HCT116 (cell line): ENCODE results near the gene FAM81A. TPM values are rescaled to one million over a fixed set of nuclear protein-coding genes. Genes with fewer than 3 reads are reported as not detected.
"Not testable (repeated sequence)": the region's sequence is repeated elsewhere in the genome, so short reads cannot be mapped to it uniquely, and the experiment has no call there.

ENCODE experiments used
- ATAC-seq: fragments of 200-7000 bp; cut with Tn5 transposase; 2 replicates; pipeline ENCODE4 v1.9.1; 2020; ENCODE audit warnings: mild to moderate bottlenecking, moderate library complexity
- BruUV-seq: library from RNA; stranded (reverse); fragments of 400-500 nt; replicated peaks from 2 replicates; lab custom pipeline; 2021; lab: Mats Ljungman, UMichigan
- CTCF ChIA-PET: fragments of 300-600 bp; sonication (Branson Sonifier 250); formaldehyde crosslinking; loops from one replicate; lab custom pipeline; 2021; ENCODE audit warnings: antibody characterized with exemption; lab: Charles Lee
- POLR2A ChIA-PET: fragments of 300-600, 350-600 bp; sonication (Branson Sonifier 250); formaldehyde crosslinking; loops from one replicate; lab custom pipeline; 2021; ENCODE audit warnings: antibody characterized with exemption; lab: Charles Lee
- RAD21 ChIA-PET, 2 experiments: fragments of 300-600 bp; sonication (Branson Sonifier 250); formaldehyde crosslinking; loops; one replicate each; lab custom pipeline; 2023; ENCODE audit warnings: low total read pairs in 2 of 2; ENCODE audit not compliant: uncharacterized antibody in 2 of 2, unreplicated experiment in 2 of 2, low non-redundant PET in 1 of 2; lab: Charles Lee
- DNase-seq: peaks from one replicate; pipeline ENCODE4 v3.0.0-alpha.2; 2010; ENCODE audit warnings: low read depth, low spot score
- H2AFZ ChIP-seq: fragments of 200-600 bp; shearing (Covaris generic), sonication (generic); 2 replicates; pipeline ENCODE4 v1.6.1; 2017; ENCODE audit warnings: low read depth, mixed run types, mixed read lengths, antibody characterized with exemption, low read length; ENCODE audit not compliant: poor library complexity, severe bottlenecking
- H3K27ac ChIP-seq: 2 replicates; pipeline ENCODE4 v1.5.1; 2012; ENCODE audit warnings: low read depth, low read length
- H3K27me3 ChIP-seq: fragments of 200-600 bp; sonication (generic); 2 replicates; pipeline ENCODE4 v1.6.1; 2016; ENCODE audit warnings: mixed run types, low read length, mixed read lengths; ENCODE audit not compliant: insufficient read depth
- H3K36me3 ChIP-seq, 2 experiments: fragments of 200-500 bp in 1 of 2; fragments of 200-600 bp in 1 of 2; sonication (Bioruptor generic) in 1 of 2; sonication (generic) in 1 of 2; 2 replicates each; pipeline versions ENCODE4 v1.5.1 to v1.6.1; 2014 to 2016; ENCODE audit warnings: low read length in 2 of 2, inconsistent platforms in 1 of 2, mixed read lengths in 1 of 2, mixed run types in 1 of 2; ENCODE audit not compliant: insufficient read depth in 2 of 2, control insufficient read depth in 1 of 2
- H3K4me1 ChIP-seq, 2 experiments: fragments of 200-600 bp in 1 of 2; sonication (generic) in 1 of 2; 2 replicates each; pipeline versions ENCODE4 v1.5.1 to v1.6.1; 2012 to 2017; ENCODE audit warnings: low read length in 2 of 2, inconsistent platforms in 1 of 2, mild to moderate bottlenecking in 1 of 2, mixed read lengths in 1 of 2, mixed run types in 1 of 2, moderate library complexity in 1 of 2; ENCODE audit not compliant: insufficient read depth in 2 of 2, control insufficient read depth in 1 of 2
- H3K4me2 ChIP-seq: fragments of 200-600 bp; sonication (generic); 2 replicates; pipeline ENCODE4 v1.6.1; 2017; ENCODE audit warnings: mixed run types, low read length, mixed read lengths
- H3K4me3 ChIP-seq, 2 experiments: fragments of 200-600 bp in 1 of 2; sonication (generic) in 1 of 2; replicated peaks in 1 of 2; 2 replicates each; pipeline ENCODE4 v1.5.1; 2011 to 2016; ENCODE audit warnings: low read length in 2 of 2, control low read depth in 1 of 2, low read depth in 1 of 2, mild to moderate bottlenecking in 1 of 2, mixed read lengths in 1 of 2, mixed run types in 1 of 2
- H3K79me2 ChIP-seq: fragments of 200-600 bp; sonication (generic); 2 replicates; pipeline ENCODE4 v1.6.1; 2017; ENCODE audit warnings: mild to moderate bottlenecking, mixed run types, low read length, moderate library complexity, mixed read lengths; ENCODE audit not compliant: insufficient read depth
- H3K9ac ChIP-seq: fragments of 200-600 bp; sonication (generic); 2 replicates; pipeline ENCODE4 v1.6.1; 2016; ENCODE audit warnings: low read length, mixed read lengths
- H3K9me2 ChIP-seq: fragments of 200-600 bp; sonication (generic), shearing (Covaris generic); 2 replicates; pipeline ENCODE4 v1.6.1; 2017; ENCODE audit warnings: mixed run types, mild to moderate bottlenecking, moderate library complexity; ENCODE audit not compliant: insufficient read depth
- H3K9me3 ChIP-seq, 2 experiments: fragments of 200-500 bp in 1 of 2; fragments of 200-600 bp in 1 of 2; sonication (Bioruptor generic) in 1 of 2; sonication (generic) in 1 of 2; 2 replicates each; pipeline ENCODE4 v1.6.1; 2014 to 2017; ENCODE audit warnings: low read length in 2 of 2, mixed read lengths in 2 of 2, inconsistent platforms in 1 of 2, low read depth in 1 of 2, mild to moderate bottlenecking in 1 of 2, mixed run types in 1 of 2, moderate library complexity in 1 of 2; ENCODE audit not compliant: control insufficient read depth in 1 of 2, insufficient read depth in 1 of 2
- H4K20me1 ChIP-seq: fragments of 200-600 bp; sonication (generic), shearing (Covaris generic); 2 replicates; pipeline ENCODE4 v1.6.1; 2017; ENCODE audit warnings: mixed run types, mild to moderate bottlenecking, moderate library complexity; ENCODE audit not compliant: insufficient read depth
- EZH2 ChIP-seq: fragments of 200-600 bp; sonication (generic); IDR thresholded peaks from 2 replicates; pipeline ENCODE4 v1.6.1; 2017; ENCODE audit warnings: antibody characterized with exemption, mixed run types
- EZH2phosphoT487 ChIP-seq: fragments of 200-600 bp; IDR thresholded peaks from 2 replicates; pipeline ENCODE4 v1.6.1; 2018; ENCODE audit warnings: antibody characterized with exemption, borderline replicate concordance
- FOSL1 ChIP-seq: IDR thresholded peaks from 2 replicates; pipeline ENCODE4 v1.6.1; 2012; ENCODE audit warnings: low read depth
- POLR2AphosphoS5 ChIP-seq: IDR thresholded peaks from 2 replicates; pipeline ENCODE4 v1.6.1; 2011; ENCODE audit warnings: mild to moderate bottlenecking, low read depth, low read length, moderate library complexity
- SP1 ChIP-seq: IDR thresholded peaks from 2 replicates; pipeline ENCODE4 v1.6.1; 2012; ENCODE audit warnings: low read depth
- ZBTB33 ChIP-seq: IDR thresholded peaks from 2 replicates; pipeline ENCODE4 v1.6.1; 2011; ENCODE audit warnings: mild to moderate bottlenecking, low read length, moderate library complexity; ENCODE audit not compliant: insufficient replicate concordance; ENCODE audit errors: extremely low read depth
- intact Hi-C: fragments of 100-400 bp; cut with micrococcal nuclease; formaldehyde crosslinking; loops from 2 replicates; pipeline ENCODE4 v1.10.0; 2022
- total RNA-seq: library from RNA; stranded (reverse); gene quantifications from one replicate; pipeline ENCODE4 v1.2.1, GENCODE V29; 2021; ENCODE audit not compliant: unreplicated experiment

Gene FAM81A
- total RNA-seq, 1 experiment from 2014 or later: 6.6 TPM

- H4K20me1 ChIP-seq: no peaks in the 10 kb centered on the region
- no peak overlapping the region for H3K4me2 ChIP-seq
- no peaks in the 10 kb centered on the region for H3K9me2 ChIP-seq
- H3K4me1 ChIP-seq: no peaks in the 10 kb centered on the region
- no TSS peak for BruUV-seq
- H3K9ac ChIP-seq: no peak overlapping the region
- DNase-seq: no peak
- intact Hi-C loops: no loop called here
- H2AFZ ChIP-seq: no peak overlapping the region
- H3K27me3 ChIP-seq: no peaks in the 10 kb centered on the region
- no peaks in the 10 kb centered on the region for H3K36me3 ChIP-seq
- RAD21 ChIA-PET: no interaction called here
- ATAC-seq: no peak
- H3K9me3 ChIP-seq: no peaks in the 10 kb centered on the region; a peak in 1 of 4 replicates
- no peaks in the 10 kb centered on the region for H3K79me2 ChIP-seq
- TF ChIP-seq ZBTB33 (no peak), SP1 (no peak), FOSL1 (no peak), POLR2AphosphoS5 (no peak), EZH2phosphoT487 (no peak), EZH2 (no peak)
- POLR2A ChIA-PET: no interaction called here
- CTCF ChIA-PET: no interaction called here
- no peak overlapping the region for H3K4me3 ChIP-seq
- no peak overlapping the region for H3K27ac ChIP-seq
These were observed 13.4 kb upstream of the FAM81A start for GRCh38 chr15:59424616-59425015.

- H4K20me1 ChIP-seq, H3K9ac ChIP-seq, H2AFZ ChIP-seq, H3K4me2 ChIP-seq, H3K36me3 ChIP-seq, DNase-seq, H3K27ac ChIP-seq, H3K4me3 ChIP-seq, H3K4me1 ChIP-seq, H3K27me3 ChIP-seq, POLR2A ChIA-PET, H3K9me2 ChIP-seq, ATAC-seq, H3K9me3 ChIP-seq, BruUV-seq, CTCF ChIA-PET, H3K79me2 ChIP-seq, RAD21 ChIA-PET, intact Hi-C loops: not testable (repeated sequence)
These were observed 9.1 kb upstream of the FAM81A start for GRCh38 chr15:59428898-59429297.
